Rectal smooth muscle tissue (tissue), 1 donor: ENCODE measurements around the gene SIX6.
"Not testable (repeated sequence)": the region's sequence is repeated elsewhere in the genome, so short reads cannot be mapped to it uniquely, and the experiment has no call there.

Experiments used
- H3K27ac ChIP-seq: one replicate; pipeline ENCODE4 v1.7.0; 2013; ENCODE audit warnings: low read depth, low read length, inconsistent platforms
- H3K27me3 ChIP-seq: one replicate; pipeline ENCODE4 v1.7.0; 2013; ENCODE audit warnings: low read length; ENCODE audit not compliant: control insufficient read depth, insufficient read depth
- H3K36me3 ChIP-seq: one replicate; pipeline ENCODE4 v1.7.0; 2013; ENCODE audit warnings: low read length; ENCODE audit not compliant: control insufficient read depth, insufficient read depth
- H3K4me1 ChIP-seq: one replicate; pipeline ENCODE4 v1.7.0; 2013; ENCODE audit warnings: low read length; ENCODE audit not compliant: control insufficient read depth, insufficient read depth
- H3K4me3 ChIP-seq: one replicate; pipeline ENCODE4 v1.7.0; 2013; ENCODE audit warnings: low read length
- H3K9ac ChIP-seq: one replicate; pipeline ENCODE4 v1.7.0; 2013; ENCODE audit warnings: low read length

The SIX6 gene

DNA sequence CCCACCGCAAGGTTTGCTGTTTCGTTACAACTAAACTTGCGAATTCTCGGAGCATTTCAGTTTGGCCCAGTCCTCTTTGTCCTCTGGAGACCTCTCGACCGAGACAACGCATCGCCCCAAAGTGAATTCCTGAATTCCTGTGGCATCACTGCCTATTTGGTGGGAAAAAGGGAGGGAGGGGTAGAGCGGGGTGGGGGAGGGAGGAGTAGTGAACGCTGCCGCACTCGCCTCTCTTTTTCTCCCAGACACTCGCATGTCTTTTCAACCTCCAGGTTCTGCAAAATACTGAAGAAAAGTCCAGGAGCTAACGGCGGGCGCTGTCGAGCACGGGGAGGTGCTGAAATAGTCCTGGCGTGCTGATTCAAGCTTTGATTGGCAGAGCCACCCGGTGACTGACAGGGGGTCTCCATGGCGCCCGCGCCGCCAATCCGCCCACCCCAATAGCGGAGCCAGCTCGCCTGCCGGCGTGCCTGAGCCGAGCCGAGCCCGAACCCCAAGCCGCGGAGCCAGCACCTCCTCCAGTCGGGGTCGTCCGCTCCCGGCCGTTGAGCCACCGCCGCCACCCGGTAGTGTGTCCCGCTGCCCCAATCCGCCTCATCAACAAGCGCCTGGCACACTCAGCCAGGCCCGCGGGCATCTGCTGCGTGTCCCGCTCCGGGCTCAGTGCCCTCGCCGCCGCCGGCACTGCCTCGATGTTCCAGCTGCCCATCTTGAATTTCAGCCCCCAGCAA is at the start of gene SIX6:
Gene SIX6 (plus strand): TSS at position 440 of the 731 bp plus-strand sequence. CDS start 253 bp downstream, at position 693.
- H3K9ac ChIP-seq, result no peak within 1 kb of the TSS
- H3K4me3 ChIP-seq, result no peak within 1 kb of the TSS
- H3K27ac ChIP-seq, result no peak within 1 kb of the TSS
- no peaks in the 10 kb centered on the region for H3K36me3 ChIP-seq
- H3K4me1 ChIP-seq, result peaks cover 3% of the 10 kb centered on the region
- H3K27me3 ChIP-seq, result peaks cover 58% of the 10 kb centered on the region

DNA sequence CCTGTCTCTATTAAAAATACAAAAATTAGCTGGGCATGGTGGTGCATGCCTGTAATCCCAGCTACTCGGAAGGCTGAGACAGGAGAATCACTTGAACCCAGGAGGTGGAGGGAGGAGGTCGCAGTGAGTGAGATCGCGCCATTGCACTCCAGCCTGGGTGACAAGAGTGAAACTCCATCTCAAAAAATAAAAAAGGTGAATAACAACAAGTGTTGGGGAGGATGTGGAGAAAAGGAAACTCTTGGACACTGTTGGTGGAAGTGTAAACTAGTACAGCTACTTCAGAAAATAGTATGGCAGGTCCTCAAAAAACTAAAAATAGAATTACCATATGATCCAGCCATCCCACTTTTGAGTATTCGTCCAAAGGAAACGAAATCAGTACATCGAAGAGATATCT is 28.7 kb upstream of the SIX6 start:
- H3K27ac ChIP-seq, H3K9ac ChIP-seq, H3K4me1 ChIP-seq, H3K27me3 ChIP-seq, H3K36me3 ChIP-seq, H3K4me3 ChIP-seq: not testable (repeated sequence)

DNA sequence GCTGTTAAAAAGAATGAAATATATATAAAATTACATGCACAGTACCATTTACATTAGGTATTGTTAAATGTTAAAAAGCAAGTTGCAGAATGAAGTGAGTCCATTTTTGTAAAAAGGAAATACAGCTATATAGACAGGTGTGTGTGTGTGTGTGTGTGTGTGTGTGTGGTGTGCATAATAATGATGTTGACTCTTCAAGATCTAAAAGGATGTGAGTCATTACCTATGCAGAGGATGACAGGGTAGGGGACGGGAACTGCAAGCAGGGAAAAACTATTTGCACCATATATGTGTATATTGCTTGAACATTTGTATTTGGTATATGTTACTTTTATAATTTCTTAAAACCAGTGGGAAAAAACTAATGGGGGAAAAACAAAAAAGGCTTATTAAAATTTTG is 26.2 kb upstream of the SIX6 start:
- Histone ChIP-seq H3K4me1 (no peaks in the 10 kb centered on the region), H3K27ac (no peak overlapping the region), H3K9ac (no peak overlapping the region), H3K4me3 (no peak overlapping the region), H3K27me3 (peaks cover 3% of the 10 kb centered on the region), H3K36me3 (no peaks in the 10 kb centered on the region)

DNA sequence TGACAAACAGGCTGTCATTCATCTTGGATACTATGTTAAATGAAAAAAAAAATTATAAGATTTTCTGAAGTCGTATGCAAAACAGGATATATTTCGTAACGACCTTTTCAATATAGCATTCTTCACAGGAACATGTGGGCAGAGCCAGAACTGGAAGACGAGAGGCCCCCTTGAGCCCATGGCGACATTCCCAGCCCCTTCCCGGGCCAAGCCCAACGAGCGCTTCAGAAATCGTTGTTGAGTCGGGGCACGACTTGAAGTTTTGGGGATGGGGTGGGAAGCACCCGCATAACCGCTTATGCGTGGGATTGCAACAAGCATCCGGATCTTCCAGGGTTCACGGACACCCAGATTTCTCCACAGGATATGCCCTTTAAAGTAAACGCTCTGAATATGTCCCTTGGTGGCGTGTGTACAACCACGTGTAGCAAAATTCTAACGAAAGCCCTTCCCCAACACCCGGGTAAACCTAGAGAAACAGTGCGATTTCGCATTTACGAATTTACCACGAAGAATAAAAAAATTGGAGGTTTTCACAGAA is 23.8 kb upstream of the SIX6 start:
- no peak overlapping the region for H3K9ac ChIP-seq
- peaks cover 3% of the 10 kb centered on the region for H3K27me3 ChIP-seq
- H3K27ac ChIP-seq, result no peak overlapping the region
- peak overlapping the region; percentile 3 for H3K4me3 ChIP-seq
- H3K4me1 ChIP-seq, result no peaks in the 10 kb centered on the region
- no peaks in the 10 kb centered on the region for H3K36me3 ChIP-seq

DNA sequence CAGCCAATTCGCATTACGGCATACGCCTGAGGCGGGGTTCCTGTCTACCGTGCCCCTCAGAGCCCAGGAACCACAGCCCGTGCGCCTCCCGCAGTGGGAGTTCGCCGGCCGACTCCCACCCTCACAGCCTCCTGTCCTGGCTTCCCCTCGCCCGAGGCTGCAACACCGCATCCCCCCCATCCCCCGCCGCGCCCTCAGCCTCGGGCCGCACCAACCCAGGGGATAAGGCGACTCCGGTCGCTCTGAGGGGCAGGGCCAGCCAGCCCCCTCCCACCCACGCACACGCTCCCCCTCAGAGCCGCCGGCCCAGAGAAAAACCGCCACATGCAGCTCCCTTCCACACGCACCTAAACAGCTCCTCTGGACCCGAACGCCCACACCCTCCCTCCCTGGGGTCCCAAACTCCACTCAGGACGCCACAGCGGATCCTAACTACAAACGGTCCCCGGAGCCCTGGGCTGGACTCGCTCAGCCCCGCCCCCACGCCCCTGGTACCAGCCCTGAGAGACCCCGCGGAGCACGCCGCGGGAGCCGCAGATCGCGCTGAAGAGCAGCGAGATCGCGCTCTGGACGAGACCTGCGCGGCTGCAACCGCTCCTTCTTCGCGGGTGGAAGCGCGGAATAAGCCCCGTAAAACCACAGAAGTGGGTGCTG is 23.2 kb upstream of the SIX6 start, which contains the start of gene C14orf39:
Gene C14orf39 (minus strand): TSS at position 466 of the 654 bp plus-strand sequence. CDS start 985 bp downstream, outside the sequence.
- H3K4me3 ChIP-seq, result peak within 1 kb of the TSS; percentile 3
- H3K27me3 ChIP-seq, result peaks cover 3% of the 10 kb centered on the region
- H3K4me1 ChIP-seq, result no peaks in the 10 kb centered on the region
- no peaks in the 10 kb centered on the region for H3K36me3 ChIP-seq
- H3K9ac ChIP-seq, result no peak within 1 kb of the TSS
- no peak within 1 kb of the TSS for H3K27ac ChIP-seq

DNA sequence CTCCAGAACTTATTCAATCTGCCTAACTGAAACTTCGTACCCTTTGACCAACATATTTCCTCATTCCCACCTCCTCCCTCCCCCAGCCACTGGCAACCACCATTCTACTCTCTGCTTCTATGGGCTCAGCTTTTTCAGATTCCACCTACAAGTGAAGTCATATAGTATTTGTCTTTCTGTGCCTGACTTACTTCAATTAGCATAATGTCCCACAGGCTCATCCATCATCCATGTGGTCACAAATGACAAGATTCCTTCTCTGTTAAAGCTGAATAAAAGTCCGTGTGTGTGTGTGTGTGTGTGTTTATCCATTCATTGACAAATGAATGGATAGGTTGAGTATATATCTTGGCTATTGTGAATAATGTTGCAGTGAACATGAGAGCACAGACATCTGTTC is 21.7 kb upstream of the SIX6 start:
- no peak overlapping the region for H3K4me3 ChIP-seq
- H3K4me1 ChIP-seq, result no peaks in the 10 kb centered on the region
- H3K9ac ChIP-seq, result no peak overlapping the region
- no peak overlapping the region for H3K27ac ChIP-seq
- H3K36me3 ChIP-seq, result no peaks in the 10 kb centered on the region
- peaks cover 6% of the 10 kb centered on the region for H3K27me3 ChIP-seq

DNA sequence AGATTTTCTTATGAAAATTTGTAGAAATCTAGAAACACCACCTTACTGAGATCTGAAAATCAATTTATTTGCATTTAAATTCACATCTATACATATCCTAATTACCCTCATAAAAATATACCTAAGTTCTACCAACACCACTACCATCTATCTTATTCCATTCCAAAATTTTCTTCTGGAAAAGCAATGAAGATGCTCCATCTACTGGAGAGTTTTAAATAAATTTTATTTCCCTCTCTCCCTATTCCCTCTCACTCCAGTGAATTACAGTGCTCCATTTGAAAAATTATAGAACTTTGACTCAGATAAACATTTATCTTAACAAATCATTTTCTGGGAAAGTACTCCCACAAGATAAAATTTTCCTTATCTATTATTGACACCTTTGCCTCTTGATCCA is 20.8 kb upstream of the SIX6 start:
- no peaks in the 10 kb centered on the region for H3K4me1 ChIP-seq
- H3K4me3 ChIP-seq, result no peak overlapping the region
- no peak overlapping the region for H3K27ac ChIP-seq
- peaks cover 6% of the 10 kb centered on the region for H3K27me3 ChIP-seq
- no peak overlapping the region for H3K9ac ChIP-seq
- H3K36me3 ChIP-seq, result no peaks in the 10 kb centered on the region

DNA sequence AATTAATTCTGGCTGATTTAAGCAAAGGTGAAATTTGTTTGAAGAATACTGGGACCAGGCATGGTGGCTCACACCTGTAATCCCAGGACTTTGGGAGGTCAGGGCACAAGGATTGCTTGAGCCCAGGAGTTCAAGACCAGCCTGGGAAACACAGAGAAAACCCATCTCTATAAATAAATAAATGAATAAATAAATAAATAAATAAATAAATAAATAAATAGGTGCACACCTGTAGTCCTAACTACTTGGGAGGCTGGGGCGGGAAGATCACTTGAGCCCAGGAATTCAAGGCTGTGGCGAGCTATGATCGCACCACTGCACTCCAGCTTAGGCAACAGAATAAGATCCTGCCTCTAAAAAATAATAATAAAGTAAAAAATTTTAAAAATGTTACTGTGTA is 18.7 kb upstream of the SIX6 start:
- Histone ChIP-seq H3K36me3 (no peaks in the 10 kb centered on the region), H3K27ac (no peak overlapping the region), H3K4me3 (no peak overlapping the region), H3K4me1 (no peaks in the 10 kb centered on the region), H3K9ac (no peak overlapping the region), H3K27me3 (peaks cover 6% of the 10 kb centered on the region)

DNA sequence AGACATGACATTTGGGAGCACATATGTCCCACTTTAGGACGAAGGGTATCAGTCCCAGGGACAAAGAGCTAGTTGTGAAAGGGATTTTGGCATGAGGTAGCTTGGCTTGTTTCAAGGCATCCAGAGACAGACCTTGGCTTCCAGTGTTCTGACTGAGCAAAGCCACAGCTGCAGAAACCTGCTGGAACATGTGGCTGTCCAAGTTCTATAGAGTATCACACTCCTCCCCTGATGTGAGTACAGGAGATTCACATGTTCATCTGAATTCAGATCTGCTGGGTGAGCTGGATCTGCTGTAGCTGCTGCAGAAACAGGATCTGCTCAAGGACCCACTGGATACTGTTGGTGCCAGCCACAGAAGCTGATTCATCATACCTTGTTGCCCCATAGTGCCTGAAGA is 13.0 kb upstream of the SIX6 start:
- H3K27me3 ChIP-seq, result peaks cover 2% of the 10 kb centered on the region

DNA sequence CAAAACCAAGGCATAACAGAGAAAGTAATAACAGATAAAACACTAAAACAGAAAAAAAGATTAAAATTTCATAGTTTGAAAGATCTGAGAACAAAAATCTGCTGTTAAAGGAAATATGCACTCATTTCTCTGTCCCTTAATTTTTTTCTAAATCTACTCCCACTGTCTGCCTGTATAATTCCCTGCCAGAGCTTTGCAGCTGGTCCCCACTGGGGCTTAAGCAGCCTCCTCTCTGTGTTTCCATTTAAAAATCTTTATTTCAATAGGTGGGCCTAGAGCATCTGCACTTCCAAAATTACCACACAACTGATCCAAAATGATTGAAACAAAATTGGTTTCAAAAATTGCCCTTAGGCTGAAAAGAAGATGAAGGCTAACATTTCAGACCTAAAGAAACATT is 6.4 kb upstream of the SIX6 start:
- Histone ChIP-seq H3K27ac (no peak overlapping the region), H3K27me3 (peaks cover 18% of the 10 kb centered on the region), H3K4me1 (no peaks in the 10 kb centered on the region), H3K4me3 (no peak overlapping the region), H3K36me3 (no peaks in the 10 kb centered on the region), H3K9ac (no peak overlapping the region)

More for the DNA sequence above, 13.0 kb upstream of the SIX6 start:
- H3K27ac ChIP-seq, result no peak overlapping the region
- no peaks in the 10 kb centered on the region for H3K36me3 ChIP-seq
- H3K4me1 ChIP-seq, result no peaks in the 10 kb centered on the region
- H3K9ac ChIP-seq, result no peak overlapping the region
- no peak overlapping the region for H3K4me3 ChIP-seq

DNA sequence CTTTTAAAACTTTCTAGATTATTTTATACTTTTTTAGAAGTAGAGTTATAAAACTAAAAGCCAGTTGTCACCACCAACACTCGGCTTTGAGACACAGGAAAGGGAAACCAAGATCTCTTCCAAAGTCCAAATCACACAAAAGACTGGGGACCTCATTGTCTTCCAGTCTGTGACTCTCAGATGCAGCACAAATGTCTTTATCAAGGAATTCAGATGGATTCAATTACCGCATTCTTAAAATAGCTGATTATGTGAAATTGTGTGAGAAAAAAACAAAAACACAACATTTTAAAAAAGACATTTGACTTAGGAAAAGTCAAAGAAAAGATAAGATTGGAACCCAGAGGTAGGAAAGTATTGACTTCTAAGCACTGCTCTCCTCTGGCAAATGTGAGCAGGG is 3.5 kb upstream of the SIX6 start:
- H3K36me3 ChIP-seq, result no peaks in the 10 kb centered on the region
- H3K9ac ChIP-seq, result no peak overlapping the region
- no peak overlapping the region for H3K4me3 ChIP-seq
- no peak overlapping the region for H3K27ac ChIP-seq
- H3K27me3 ChIP-seq, result peaks cover 41% of the 10 kb centered on the region
- H3K4me1 ChIP-seq, result peaks cover 3% of the 10 kb centered on the region

DNA sequence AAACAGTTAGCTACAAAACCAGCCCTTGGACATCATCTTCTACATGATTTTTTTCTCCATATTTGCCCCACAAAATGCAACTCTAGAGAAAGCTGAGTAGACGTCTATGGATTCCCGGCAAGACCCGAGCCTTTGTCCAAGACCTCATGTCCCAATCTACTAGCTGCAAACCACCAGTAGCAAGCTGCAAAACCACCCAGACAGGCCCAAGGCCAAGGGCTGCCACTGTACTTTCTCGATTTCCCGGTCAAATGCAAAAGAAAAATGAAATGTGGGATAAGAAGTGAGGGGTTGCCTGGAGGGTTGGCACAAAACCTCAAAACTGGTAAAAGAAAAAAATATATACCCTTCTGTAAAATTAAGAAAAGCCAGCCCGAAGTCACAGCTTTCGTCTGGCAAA is 2.9 kb upstream of the SIX6 start:
- H3K27me3 ChIP-seq, result peaks cover 46% of the 10 kb centered on the region
- no peak overlapping the region for H3K27ac ChIP-seq
- H3K36me3 ChIP-seq, result no peaks in the 10 kb centered on the region
- no peak overlapping the region for H3K9ac ChIP-seq
- no peak overlapping the region for H3K4me3 ChIP-seq
- H3K4me1 ChIP-seq, result peaks cover 3% of the 10 kb centered on the region
